ENCODE data around the gene SMIM10. TPM values are rescaled to one million over a fixed set of nuclear protein-coding genes. Genes with fewer than 3 reads are reported as not detected.

Gene SMIM10
- total RNA-seq, 3 donors from 2014 or later (not counting 1 experiment from before 2014, with no cell fraction given) = 0.16 TPM; not detected in 2

Other genes with a start within 250 kb of the SMIM10 start
- gene PABIR2, start 193.8 kb upstream of the SMIM10 start, total RNA-seq = 10 to 100 TPM; 46.8 to 56.7 (median 55.0) TPM
- 10 to 100 TPM in 1 of 3 donors, 1 to 10 TPM in 2; 5.9 to 10.5 (median 7.3) TPM for gene MOSPD1, start 75.7 kb upstream of the SMIM10 start, total RNA-seq
- gene RTL8B, start 31.6 kb downstream of the SMIM10 start, total RNA-seq = not detected
- gene RTL8C, start 41.4 kb downstream of the SMIM10 start, total RNA-seq = 10 to 100 TPM; 14.8 to 19.4 (median 17.2) TPM
- gene RTL8A, start 61.1 kb downstream of the SMIM10 start, total RNA-seq = 10 to 100 TPM in 2 of 3 donors, 1 to 10 TPM in 1; 9.3 to 10.1 (median 10.1) TPM
- gene SMIM10L2B, start 107.7 kb downstream of the SMIM10 start, total RNA-seq = under 1 TPM; 0.18 to 0.30 (median 0.21) TPM
- not detected for gene ETDB, start 129.5 kb downstream of the SMIM10 start, total RNA-seq
- not detected for gene CT55, start 180.4 kb downstream of the SMIM10 start, total RNA-seq

All from natural killer cell (primary cell).